Measurements from ENCODE around the gene TSPAN18. TPM values are rescaled to one million over a fixed set of nuclear protein-coding genes. Genes with fewer than 3 reads are reported as not detected.

Gene TSPAN18
- total and polyA plus RNA-seq, 2 of the 8 experiments (the other 6 are each of a cell fraction or from before 2014, with no cell fraction given), result 5.2 to 10.2 TPM

DNA sequence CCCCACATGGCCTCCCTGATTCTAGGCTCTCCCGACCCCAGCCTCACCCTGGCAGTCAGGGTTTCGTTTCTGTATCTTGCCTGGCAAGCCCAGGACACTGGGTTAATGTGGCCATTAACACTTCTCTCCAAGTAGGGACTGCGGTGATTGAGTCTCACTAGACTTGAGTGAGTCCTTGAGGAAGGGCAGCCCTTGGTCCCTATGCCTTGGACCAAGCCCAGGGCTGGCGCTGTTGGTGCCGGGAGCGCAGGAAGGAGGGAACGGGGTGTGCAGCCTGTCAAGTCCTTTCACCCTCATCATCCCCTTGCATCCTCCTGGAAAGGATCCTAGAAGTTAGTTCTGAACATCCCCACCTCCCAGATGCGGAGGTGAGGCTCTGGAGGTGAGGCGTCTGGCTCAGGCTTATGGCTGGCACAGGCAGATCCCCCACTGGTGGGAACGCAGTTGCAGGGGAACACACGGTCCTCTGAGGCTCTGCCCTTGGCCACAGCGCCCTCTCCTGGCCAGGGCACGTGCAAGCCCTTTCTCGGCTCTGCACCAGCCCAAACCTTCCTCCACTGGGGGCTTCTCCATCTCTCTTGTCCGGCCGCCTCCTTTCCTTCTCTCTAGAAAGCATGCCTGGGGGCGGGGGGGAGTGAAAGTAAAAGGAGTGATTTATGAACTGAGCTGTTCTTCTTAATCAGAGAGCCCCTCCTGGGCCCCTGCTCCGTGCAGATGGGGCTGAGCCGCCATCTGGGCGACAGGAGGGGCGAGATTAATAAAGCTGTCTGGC, 167.3 kb downstream of the TSPAN18 start:
- Histone ChIP-seq H3K27ac (ENCODE audit: low read depth, low read length) (no peak overlapping the region), H2BK20ac (ENCODE audit: low read length) (no peak overlapping the region), H3K4me2 (ENCODE audit: insufficient read depth in 1 of 2, low read depth in 2 of 2, low read length in 2 of 2) (peak overlapping the region in 1 of 2 experiments; percentile 43; a peak in 2 of 4 replicates), H3K18ac (ENCODE audit: extremely low read depth, low read length) (0 out of 2 replicates have a peak overlapping the region, but pooled peaks have one; percentile 9), H3K23ac (ENCODE audit: insufficient read length) (no peak overlapping the region), H2BK5ac (ENCODE audit: low read depth, low read length) (0 out of 2 replicates have a peak overlapping the region, but pooled peaks have one; percentile 3), H3K4me3 (ENCODE audit: extremely low read depth in 1 of 4, insufficient read depth in 2 of 4, low read depth in 3 of 4, low read length in 4 of 4) (no peak overlapping the region), H4K20me1 (replicated peaks in 1 of 2; ENCODE audit: control insufficient read depth in 1 of 2, insufficient read depth in 2 of 2, low read length in 2 of 2) (no peaks in the 10 kb centered on the region), H3K23me2 (ENCODE audit: low read depth, low read length) (no peaks in the 10 kb centered on the region; the same call in 1 of the 2 replicates), H4K8ac (ENCODE audit: extremely low read depth, insufficient read depth, low read length) (no peak overlapping the region), H2AK5ac (ENCODE audit: low read depth, low read length) (peak overlapping the region; percentile 8; the same call in 1 of the 2 replicates), H3K79me1 (ENCODE audit: low read depth, low read length) (no peaks in the 10 kb centered on the region), H3K4ac (replicated peaks; ENCODE audit: insufficient read length, low read depth, low read length) (no peak overlapping the region), H2BK12ac (ENCODE audit: low read depth, low read length) (peak overlapping the region; percentile 81; the same call in 1 of the 2 replicates), H4K91ac (replicated peaks; ENCODE audit: insufficient read length, low read length) (peak overlapping the region; percentile 12), H3K9ac (replicated peaks in 1 of 4; ENCODE audit: extremely low read depth in 1 of 4, low read depth in 3 of 4, low read length in 3 of 4) (no peak overlapping the region), H3K27me3 (replicated peaks in 1 of 4; ENCODE audit: control insufficient read depth in 3 of 4, extremely low read depth in 1 of 4, insufficient read depth in 3 of 4, low read length in 3 of 4) (peaks cover 0 to 13% (median 3%) of the 10 kb centered on the region in 4 experiments; a peak in 3 of 7 replicates), H3K36me3 (ENCODE audit: control insufficient read depth in 2 of 4, insufficient read depth in 4 of 4, low read length in 3 of 4) (no peaks in the 10 kb centered on the region; a peak in 1 of 8 replicates), H3K14ac (ENCODE audit: insufficient read length) (no peak overlapping the region), H4K5ac (ENCODE audit: insufficient read length, low read depth, low read length) (no peak overlapping the region), H3K9me3 (ENCODE audit: insufficient read depth in 2 of 2, low read depth in 1 of 2, low read length in 1 of 2) (no peaks in the 10 kb centered on the region), H2BK120ac (replicated peaks; ENCODE audit: low read depth, low read length) (no peak overlapping the region), H3K79me2 (ENCODE audit: control insufficient read depth in 1 of 2, insufficient read depth in 2 of 2, low read length in 2 of 2) (no peaks in the 10 kb centered on the region), H3K4me1 (replicated peaks in 1 of 4; ENCODE audit: control insufficient read depth in 3 of 4, insufficient read depth in 4 of 4, low read length in 3 of 4) (peaks cover 2 to 28% (median 9%) of the 10 kb centered on the region in 4 experiments), H3K56ac (replicated peaks; ENCODE audit: insufficient read length, low read depth, low read length) (no peak overlapping the region), H2AFZ (ENCODE audit: low read length) (no peak overlapping the region), H2BK15ac (ENCODE audit: low read length) (no peak overlapping the region)
- WGBS, 2 experiments (ENCODE audit: extremely low coverage in 1 of 2, insufficient coverage in 1 of 2, insufficient read length in 1 of 2, insufficient replicate concordance in 2 of 2, low coverage in 1 of 2, low lambda C conversion rate in 2 of 2, missing lambda C conversion rate in 1 of 2), result 42% methylated on average over 21 of the region's 21 CpGs; no CpG with 5 or more reads in 1 of the 2 experiments
- FAIRE-seq, result peak; percentile 84
- CTCF ChIA-PET (ENCODE audit: partially characterized antibody), result interaction anchor here (0.6 to 8.4 kb wide), 82 partner anchors 8 to 328 kb away, joined by 3 to 89 read pairs (median 4); partner anchors contain the start of gene CD82
- POLR2A ChIA-PET (ENCODE audit: partially characterized antibody), result interaction anchor here (1.1 kb wide), 1 partner anchor 152 kb away, joined by 4 read pairs; no protein-coding TSS in a partner anchor
- DNase-seq (ENCODE audit: low read depth in 1 of 2, low spot score in 2 of 2), result peak; percentile 79 to 92
- TF ChIP-seq SIX5 (IDR thresholded peaks at IDR 0.05; ENCODE audit: low read depth, low read length), result no peak
